Endothelial cell (in vitro differentiated cells): Measurements from ENCODE around the gene ABCG1. TPM values are rescaled to one million over a fixed set of nuclear protein-coding genes. Genes with fewer than 3 reads are reported as not detected.

Source experiments
- DNase-seq: peaks from one replicate; pipeline ENCODE4 v3.0.0; 2021; ENCODE audit warnings: low spot score
- H3K27ac Mint-ChIP-seq: one replicate; pipeline ENCODE4 v1.8.0; 2021; ENCODE audit warnings: mixed read lengths, inconsistent platforms; ENCODE audit not compliant: unreplicated experiment
- H3K27me3 Mint-ChIP-seq: one replicate; pipeline ENCODE4 v1.8.0; 2021; ENCODE audit warnings: mild to moderate bottlenecking, moderate library complexity, mixed read lengths, inconsistent platforms; ENCODE audit not compliant: unreplicated experiment
- H3K36me3 Mint-ChIP-seq: one replicate; pipeline ENCODE4 v1.8.0; 2021; ENCODE audit warnings: mild to moderate bottlenecking, low read depth, mixed read lengths, inconsistent platforms; ENCODE audit not compliant: unreplicated experiment
- H3K4me1 Mint-ChIP-seq: one replicate; pipeline ENCODE4 v1.8.0; 2021; ENCODE audit warnings: mild to moderate bottlenecking, mixed read lengths, inconsistent platforms; ENCODE audit not compliant: unreplicated experiment
- H3K4me3 Mint-ChIP-seq: one replicate; pipeline ENCODE4 v1.8.0; 2021; ENCODE audit warnings: mild to moderate bottlenecking, mixed read lengths, inconsistent platforms; ENCODE audit not compliant: unreplicated experiment
- H3K9me3 Mint-ChIP-seq: one replicate; pipeline ENCODE4 v1.8.0; 2021; ENCODE audit warnings: mixed read lengths, inconsistent platforms; ENCODE audit not compliant: unreplicated experiment
- CTCF ChIP-seq: fragments of 200-600 bp; sonication (generic); IDR thresholded peaks from one replicate; pipeline ENCODE4 v1.5.0; 2021; ENCODE audit warnings: antibody characterized with exemption; ENCODE audit not compliant: unreplicated experiment
- total RNA-seq: library from RNA; stranded (reverse); fragmentation: NEBNext Ultra II Directional; extraction: Animal tissue kit (Norgen Biotek cat#: 25700); gene quantifications from one replicate; pipeline ENCODE4 v1.2.1, GENCODE V29; 2021; ENCODE audit not compliant: unreplicated experiment

ABCG1 gene
- total RNA-seq, 1 donor from 2014 or later = 48.9 TPM

- Mint-ChIP-seq H3K9me3 (no peaks in the 10 kb centered on the region), H3K27me3 (peaks cover 4% of the 10 kb centered on the region), H3K27ac (no peak overlapping the region), H3K36me3 (no peaks in the 10 kb centered on the region), H3K4me1 (peaks cover 25% of the 10 kb centered on the region), H3K4me3 (no peak overlapping the region)
- TF ChIP-seq CTCF = no peak
- DNase-seq = no peak
Observed at GRCh38 chr21:42304556-42305454, 85.9 kb downstream of the ABCG1 start.

- no peak overlapping the region for H3K4me3 Mint-ChIP-seq
- H3K27ac Mint-ChIP-seq = no peak overlapping the region
- H3K9me3 Mint-ChIP-seq = no peaks in the 10 kb centered on the region
- DNase-seq = no peak
- no peak for TF ChIP-seq CTCF
- peaks cover 20% of the 10 kb centered on the region for H3K4me1 Mint-ChIP-seq
- no peaks in the 10 kb centered on the region for H3K36me3 Mint-ChIP-seq
- peaks cover 4% of the 10 kb centered on the region for H3K27me3 Mint-ChIP-seq
Observed at GRCh38 chr21:42305707-42306147, 86.8 kb downstream of the ABCG1 start.

DNA sequence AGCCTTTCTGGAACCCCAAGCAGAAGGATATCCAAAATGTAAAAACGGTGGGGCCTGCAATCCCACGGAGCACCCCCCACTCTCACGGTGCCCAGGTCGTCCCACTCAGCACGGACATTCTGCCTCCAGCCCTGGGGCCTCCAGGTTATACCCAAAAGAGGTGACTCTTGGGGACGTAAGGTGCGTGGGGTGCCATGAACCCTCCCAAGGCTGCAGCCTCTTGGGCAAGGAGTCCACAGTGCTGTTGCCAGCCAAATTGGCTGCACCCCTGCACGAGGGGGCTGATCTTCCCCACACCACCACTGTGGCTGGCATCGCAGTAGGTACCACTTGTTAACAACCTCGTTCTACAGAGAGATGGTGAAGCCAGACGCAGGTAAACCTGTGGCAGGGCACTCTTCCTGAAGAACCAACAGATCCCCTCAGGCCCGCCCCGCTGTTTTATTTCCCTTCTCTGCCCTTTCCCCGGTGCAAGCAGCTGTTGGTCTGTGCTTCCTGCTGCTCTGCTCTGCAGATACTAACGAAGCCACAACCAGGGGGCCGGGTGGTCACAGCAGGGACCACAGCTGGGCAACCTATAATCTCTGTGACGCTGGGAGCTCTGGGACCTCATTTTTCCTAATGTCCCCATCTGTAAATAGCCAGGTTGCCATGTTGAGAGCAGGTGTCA lies 87.6 kb downstream of the ABCG1 start:
- H3K27ac Mint-ChIP-seq = no peak overlapping the region
- peaks cover 4% of the 10 kb centered on the region for H3K27me3 Mint-ChIP-seq
- no peak for TF ChIP-seq CTCF
- no peak for DNase-seq
- H3K4me3 Mint-ChIP-seq = no peak overlapping the region
- H3K4me1 Mint-ChIP-seq = peaks cover 13% of the 10 kb centered on the region
- H3K36me3 Mint-ChIP-seq = no peaks in the 10 kb centered on the region
- H3K9me3 Mint-ChIP-seq = no peaks in the 10 kb centered on the region

GRCh38 chr21:42307106-42307505 lies 88.2 kb downstream of the ABCG1 start:
- H3K27ac Mint-ChIP-seq = no peak overlapping the region
- no peak for DNase-seq
- H3K36me3 Mint-ChIP-seq = no peaks in the 10 kb centered on the region

More at GRCh38 chr21:42307106-42307505, 88.2 kb downstream of the ABCG1 start:
- Mint-ChIP-seq H3K4me1 (peaks cover 9% of the 10 kb centered on the region), H3K27me3 (peaks cover 4% of the 10 kb centered on the region), H3K9me3 (no peaks in the 10 kb centered on the region), H3K4me3 (no peak overlapping the region)
- no peak for TF ChIP-seq CTCF
